ENCODE measurements around the gene MRM3. TPM values are rescaled to one million over a fixed set of nuclear protein-coding genes. Genes with fewer than 3 reads are reported as not detected.
"Not testable (repeated sequence)": the region's sequence is repeated elsewhere in the genome, so short reads cannot be mapped to it uniquely, and the experiment has no call there.

The MRM3 gene
- total and polyA plus RNA-seq, 2 donors (not counting 3 experiments of a cell fraction or from before 2014, with no cell fraction given): 17.1 to 19.2 TPM

DNA sequence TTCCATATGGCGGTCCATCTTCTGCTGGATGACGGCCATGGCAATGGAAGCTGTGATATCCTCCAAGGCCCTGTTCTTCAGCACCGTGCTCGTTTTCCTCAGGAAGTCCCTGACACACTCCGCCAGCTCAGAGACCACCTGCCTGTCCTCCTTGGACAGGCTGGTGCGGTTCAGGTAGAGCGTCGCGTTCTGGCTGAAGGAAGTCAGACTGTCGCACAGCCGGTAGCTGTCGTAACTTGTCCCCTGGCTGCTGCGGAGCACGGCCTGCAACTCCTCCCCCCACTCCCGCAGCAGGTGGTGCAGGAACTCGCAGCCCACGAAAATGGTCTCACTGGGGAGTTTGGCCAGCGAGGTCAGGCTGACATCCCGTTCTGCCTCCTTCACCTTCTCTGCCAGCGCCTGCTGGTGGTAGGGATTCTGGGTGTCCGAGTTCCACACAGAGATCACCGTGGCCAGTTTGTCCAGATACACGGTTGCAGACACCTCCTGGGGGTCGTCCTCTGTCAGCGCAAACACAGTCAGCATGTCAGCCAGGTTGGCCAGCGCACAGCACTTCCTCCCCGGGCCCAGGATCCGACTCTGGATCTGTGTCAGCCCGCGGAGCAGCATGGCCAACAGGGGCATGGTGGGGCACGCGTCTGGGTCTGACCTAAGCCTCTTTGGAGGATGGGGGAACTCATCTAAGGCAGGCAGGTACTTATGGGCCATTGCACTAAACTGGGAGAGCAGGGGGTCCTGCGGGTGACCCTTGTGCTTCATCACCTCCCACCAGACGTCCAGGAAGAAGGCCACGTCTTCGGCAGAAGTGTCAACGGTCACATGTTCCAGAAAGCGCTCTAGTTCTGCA is 35.1 kb upstream of the MRM3 start:
- H3K4me3 ChIP-seq (replicated peaks in 1 of 3; ENCODE audit: insufficient read depth in 1 of 3, low read depth in 1 of 3, low read length in 3 of 3): no peak overlapping the region
- TF ChIP-seq EZH2 (IDR thresholded peaks at IDR 0.05; ENCODE audit: borderline replicate concordance, low read depth, low read length, severe bottlenecking) (no peak), FOS (IDR thresholded peaks at IDR 0.05; ENCODE audit: borderline replicate concordance, insufficient read depth, low read length) (no peak), JUN (IDR thresholded peaks at IDR 0.05; ENCODE audit: borderline replicate concordance, insufficient read depth, insufficient read length, low read depth) (no peak), GATA2 (IDR thresholded peaks at IDR 0.05; ENCODE audit: insufficient read depth, insufficient read length, low read depth, low read length) (no peak)
- TF ChIP-seq, protein P1, sequence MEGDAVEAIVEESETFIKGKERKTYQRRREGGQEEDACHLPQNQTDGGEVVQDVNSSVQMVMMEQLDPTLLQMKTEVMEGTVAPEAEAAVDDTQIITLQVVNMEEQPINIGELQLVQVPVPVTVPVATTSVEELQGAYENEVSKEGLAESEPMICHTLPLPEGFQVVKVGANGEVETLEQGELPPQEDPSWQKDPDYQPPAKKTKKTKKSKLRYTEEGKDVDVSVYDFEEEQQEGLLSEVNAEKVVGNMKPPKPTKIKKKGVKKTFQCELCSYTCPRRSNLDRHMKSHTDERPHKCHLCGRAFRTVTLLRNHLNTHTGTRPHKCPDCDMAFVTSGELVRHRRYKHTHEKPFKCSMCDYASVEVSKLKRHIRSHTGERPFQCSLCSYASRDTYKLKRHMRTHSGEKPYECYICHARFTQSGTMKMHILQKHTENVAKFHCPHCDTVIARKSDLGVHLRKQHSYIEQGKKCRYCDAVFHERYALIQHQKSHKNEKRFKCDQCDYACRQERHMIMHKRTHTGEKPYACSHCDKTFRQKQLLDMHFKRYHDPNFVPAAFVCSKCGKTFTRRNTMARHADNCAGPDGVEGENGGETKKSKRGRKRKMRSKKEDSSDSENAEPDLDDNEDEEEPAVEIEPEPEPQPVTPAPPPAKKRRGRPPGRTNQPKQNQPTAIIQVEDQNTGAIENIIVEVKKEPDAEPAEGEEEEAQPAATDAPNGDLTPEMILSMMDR (IDR thresholded peaks at IDR 0.05; ENCODE audit: extremely low read depth in 1 of 2, insufficient read depth in 1 of 2, low read depth in 1 of 2, low read length in 2 of 2): no peak
- H4K20me1 ChIP-seq (replicated peaks; ENCODE audit: control insufficient read depth, extremely low read depth, insufficient read depth, low read length): no peaks in the 10 kb centered on the region
- ChIA-PET POLR2A (interaction anchor here (0.5 kb wide), 1 partner anchor 93 kb away, joined by 4 read pairs; no protein-coding TSS in a partner anchor), CTCF (no interaction called here)
- no peak overlapping the region for H3K9ac ChIP-seq (replicated peaks; ENCODE audit: extremely low read depth, insufficient read depth, low read length)
- H3K9me1 ChIP-seq (replicated peaks; ENCODE audit: control insufficient read depth, extremely low read depth, insufficient read depth, low read length): no peaks in the 10 kb centered on the region
- peaks cover 7% of the 10 kb centered on the region for H3K4me1 ChIP-seq (ENCODE audit: control insufficient read depth, extremely low read depth, insufficient read depth, low read length)
- no peak for FAIRE-seq
- dilution Hi-C loops (cut with MboI; ENCODE audit: extremely low pct_ligation_motif_present, low sequenced_read_pairs): no loop called here
- H2AFZ ChIP-seq (ENCODE audit: low read depth, low read length): no peak overlapping the region
- no TSS peak for BruUV-seq (replicated peaks)
- no peak overlapping the region for H3K27ac ChIP-seq (ENCODE audit: insufficient read depth, low read depth, low read length)
- no peak for DNase-seq (ENCODE audit: low read depth, low spot score)
- H3K36me3 ChIP-seq (ENCODE audit: control insufficient read depth in 2 of 2, extremely low read depth in 1 of 2, insufficient read depth in 2 of 2, low read length in 2 of 2): peaks cover 13 to 36% of the 10 kb centered on the region in 2 experiments
- no peak overlapping the region for H3K4me2 ChIP-seq (ENCODE audit: insufficient read depth, low read length)
- H3K9me3 ChIP-seq (replicated peaks; ENCODE audit: control insufficient read depth, insufficient read depth, low read length): no peaks in the 10 kb centered on the region
- H3K79me2 ChIP-seq (ENCODE audit: control insufficient read depth, insufficient read depth, low read length): peaks cover 74% of the 10 kb centered on the region
- H3K27me3 ChIP-seq (ENCODE audit: control insufficient read depth in 2 of 2, insufficient read depth in 2 of 2, low read length in 2 of 2): no peaks in the 10 kb centered on the region
- intact Hi-C loops (cut with micrococcal nuclease): no loop called here

DNA sequence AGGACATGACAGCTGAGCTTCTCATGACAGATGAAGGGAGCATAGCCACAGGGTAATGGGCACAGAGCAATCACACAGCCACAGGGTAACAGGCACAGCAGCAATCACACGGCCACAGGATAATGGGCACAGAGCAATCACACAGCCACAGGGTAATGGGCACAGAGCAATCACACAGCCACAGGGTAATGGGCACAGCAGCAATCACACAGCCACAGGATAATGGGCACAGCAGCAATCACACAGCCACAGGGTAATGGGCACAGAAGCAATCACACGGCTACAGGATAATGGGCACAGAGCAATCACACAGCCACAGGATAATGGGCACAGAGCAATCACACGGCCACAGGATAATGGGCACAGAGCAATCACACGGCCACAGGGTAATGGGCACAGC is 33.5 kb upstream of the MRM3 start:
- H3K79me2 ChIP-seq (ENCODE audit: control insufficient read depth, insufficient read depth, low read length): peaks cover 71% of the 10 kb centered on the region
- dilution Hi-C loops (cut with MboI; ENCODE audit: extremely low pct_ligation_motif_present, low sequenced_read_pairs); intact Hi-C loops (cut with micrococcal nuclease); CTCF ChIA-PET; H2AFZ ChIP-seq (ENCODE audit: low read depth, low read length); H4K20me1 ChIP-seq (replicated peaks; ENCODE audit: control insufficient read depth, extremely low read depth, insufficient read depth, low read length); H3K4me3 ChIP-seq (replicated peaks in 1 of 3; ENCODE audit: insufficient read depth in 1 of 3, low read depth in 1 of 3, low read length in 3 of 3); H3K27me3 ChIP-seq (ENCODE audit: control insufficient read depth in 2 of 2, insufficient read depth in 2 of 2, low read length in 2 of 2); H3K9ac ChIP-seq (replicated peaks; ENCODE audit: extremely low read depth, insufficient read depth, low read length); BruUV-seq (replicated peaks); POLR2A ChIA-PET; H3K4me1 ChIP-seq (ENCODE audit: control insufficient read depth, extremely low read depth, insufficient read depth, low read length); FAIRE-seq; DNase-seq (ENCODE audit: low read depth, low spot score); H3K9me1 ChIP-seq (replicated peaks; ENCODE audit: control insufficient read depth, extremely low read depth, insufficient read depth, low read length); H3K27ac ChIP-seq (ENCODE audit: insufficient read depth, low read depth, low read length); H3K9me3 ChIP-seq (replicated peaks; ENCODE audit: control insufficient read depth, insufficient read depth, low read length); H3K4me2 ChIP-seq (ENCODE audit: insufficient read depth, low read length): not testable (repeated sequence)
- H3K36me3 ChIP-seq (ENCODE audit: control insufficient read depth in 2 of 2, extremely low read depth in 1 of 2, insufficient read depth in 2 of 2, low read length in 2 of 2): peaks cover 13 to 29% of the 10 kb centered on the region in 2 experiments

DNA sequence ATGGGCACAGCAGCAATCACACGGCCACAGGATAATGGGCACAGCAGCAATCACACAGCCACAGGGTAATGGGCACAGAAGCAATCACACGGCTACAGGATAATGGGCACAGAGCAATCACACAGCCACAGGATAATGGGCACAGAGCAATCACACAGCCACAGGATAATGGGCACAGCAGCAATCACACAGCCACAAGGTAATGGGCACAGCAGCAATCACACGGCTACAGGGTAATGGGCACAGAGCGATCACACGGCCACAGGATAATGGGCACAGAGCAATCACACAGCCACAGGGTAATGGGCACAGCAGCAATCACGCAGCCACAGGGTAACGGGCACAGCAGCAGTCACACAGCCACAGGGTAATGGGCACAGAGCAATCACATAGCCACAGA is 32.8 kb upstream of the MRM3 start:
- Histone ChIP-seq H3K79me2 (ENCODE audit: control insufficient read depth, insufficient read depth, low read length) (peaks cover 65% of the 10 kb centered on the region), H3K36me3 (ENCODE audit: control insufficient read depth in 2 of 2, extremely low read depth in 1 of 2, insufficient read depth in 2 of 2, low read length in 2 of 2) (peaks cover 13 to 29% of the 10 kb centered on the region in 2 experiments)
- H3K9ac ChIP-seq (replicated peaks; ENCODE audit: extremely low read depth, insufficient read depth, low read length); H3K27ac ChIP-seq (ENCODE audit: insufficient read depth, low read depth, low read length); H3K9me1 ChIP-seq (replicated peaks; ENCODE audit: control insufficient read depth, extremely low read depth, insufficient read depth, low read length); BruUV-seq (replicated peaks); H3K4me3 ChIP-seq (replicated peaks in 1 of 3; ENCODE audit: insufficient read depth in 1 of 3, low read depth in 1 of 3, low read length in 3 of 3); FAIRE-seq; H3K27me3 ChIP-seq (ENCODE audit: control insufficient read depth in 2 of 2, insufficient read depth in 2 of 2, low read length in 2 of 2); H2AFZ ChIP-seq (ENCODE audit: low read depth, low read length); H3K4me1 ChIP-seq (ENCODE audit: control insufficient read depth, extremely low read depth, insufficient read depth, low read length); POLR2A ChIA-PET; H3K9me3 ChIP-seq (replicated peaks; ENCODE audit: control insufficient read depth, insufficient read depth, low read length); DNase-seq (ENCODE audit: low read depth, low spot score); H4K20me1 ChIP-seq (replicated peaks; ENCODE audit: control insufficient read depth, extremely low read depth, insufficient read depth, low read length); intact Hi-C loops (cut with micrococcal nuclease); H3K4me2 ChIP-seq (ENCODE audit: insufficient read depth, low read length); dilution Hi-C loops (cut with MboI; ENCODE audit: extremely low pct_ligation_motif_present, low sequenced_read_pairs): not testable (repeated sequence)
- CTCF ChIA-PET: interaction anchor here (1.4 kb wide), 1 partner anchor 337 kb away, joined by 9 read pairs; no protein-coding TSS in a partner anchor
